Calu3 (cell line): ENCODE measurements around the gene BCAS3. TPM values are rescaled to one million over a fixed set of nuclear protein-coding genes. Genes with fewer than 3 reads are reported as not detected.

Source experiments
- BruUV-seq: library from RNA; stranded (reverse); fragments of 400-500 nt; replicated peaks from 2 replicates; lab custom pipeline; 2021; lab: Mats Ljungman, UMichigan
- CTCF ChIA-PET: fragments of 300-600 bp; sonication (Branson Sonifier 250); formaldehyde crosslinking; loops from one replicate; lab custom pipeline; 2022; ENCODE audit warnings: antibody characterized with exemption; lab: Charles Lee
- DNase-seq: peaks from one replicate; pipeline ENCODE4 v3.0.0; 2022
- H3K27ac Mint-ChIP-seq: one replicate; pipeline ENCODE4 v1.8.0; 2022; ENCODE audit warnings: mixed read lengths; ENCODE audit not compliant: unreplicated experiment
- H3K27me3 Mint-ChIP-seq: one replicate; pipeline ENCODE4 v1.8.0; 2022; ENCODE audit warnings: mixed read lengths; ENCODE audit not compliant: unreplicated experiment
- H3K36me3 Mint-ChIP-seq: one replicate; pipeline ENCODE4 v1.8.0; 2022; ENCODE audit warnings: mild to moderate bottlenecking, moderate library complexity, mixed read lengths; ENCODE audit not compliant: insufficient read depth, unreplicated experiment
- H3K4me1 Mint-ChIP-seq: one replicate; pipeline ENCODE4 v1.8.0; 2022; ENCODE audit warnings: mild to moderate bottlenecking, low read depth, mixed read lengths; ENCODE audit not compliant: unreplicated experiment
- H3K4me3 Mint-ChIP-seq: one replicate; pipeline ENCODE4 v1.8.0; 2022; ENCODE audit warnings: mild to moderate bottlenecking, low read depth, moderate library complexity, mixed read lengths; ENCODE audit not compliant: unreplicated experiment
- H3K9me3 Mint-ChIP-seq: one replicate; pipeline ENCODE4 v1.8.0; 2022; ENCODE audit warnings: low read depth, mixed read lengths; ENCODE audit not compliant: unreplicated experiment
- CTCF ChIP-seq: fragments of 200-600 bp; IDR thresholded peaks from one replicate; pipeline ENCODE4 v1.8.0; 2022; ENCODE audit warnings: antibody characterized with exemption; ENCODE audit not compliant: unreplicated experiment
- intact Hi-C: fragments of 100-400 bp; cut with micrococcal nuclease; formaldehyde crosslinking; loops from one replicate; pipeline ENCODE4 v1.10.0; 2022; ENCODE audit not compliant: unreplicated experiment
- total RNA-seq: library from RNA; stranded (reverse); gene quantifications from 2 replicates; pipeline ENCODE4 v1.2.3, GENCODE V29; 2022

The BCAS3 gene
- total RNA-seq, 1 experiment from 2014 or later, result 10.9 TPM

- Mint-ChIP-seq H3K4me1 (no peaks in the 10 kb centered on the region), H3K27me3 (peaks cover 31% of the 10 kb centered on the region), H3K4me3 (no peak overlapping the region), H3K9me3 (no peaks in the 10 kb centered on the region), H3K36me3 (peaks cover 6% of the 10 kb centered on the region), H3K27ac (no peak overlapping the region)
- DNase-seq, result no peak
- BruUV-seq, result no TSS peak
- CTCF ChIA-PET, result interaction anchor here (0.7 kb wide), 1 partner anchor 156 kb away, joined by 3 read pairs; no protein-coding TSS in a partner anchor
- intact Hi-C loops, result loop anchor here (5.0 to 10.0 kb wide), 2 partner anchors 393 to 670 kb away; no protein-coding TSS in a partner anchor
- TF ChIP-seq CTCF, result no peak
Observed at GRCh38 chr17:61394630-61395408, 717.2 kb downstream of the BCAS3 start.

- CTCF ChIA-PET, result no interaction called here
- no peaks in the 10 kb centered on the region for H3K4me1 Mint-ChIP-seq
- peaks cover 6% of the 10 kb centered on the region for H3K36me3 Mint-ChIP-seq
- no peaks in the 10 kb centered on the region for H3K9me3 Mint-ChIP-seq
- no TSS peak for BruUV-seq
- TF ChIP-seq CTCF, result no peak
- H3K4me3 Mint-ChIP-seq, result no peak overlapping the region
- DNase-seq, result no peak
- peaks cover 31% of the 10 kb centered on the region for H3K27me3 Mint-ChIP-seq
- intact Hi-C loops, result loop anchor here (10.0 kb wide), 1 partner anchor 671 kb away; no protein-coding TSS in a partner anchor
- H3K27ac Mint-ChIP-seq, result no peak overlapping the region
Observed at GRCh38 chr17:61395409-61395982, 717.8 kb downstream of the BCAS3 start.

- H3K4me3 Mint-ChIP-seq, result no peak overlapping the region
- no peaks in the 10 kb centered on the region for H3K4me1 Mint-ChIP-seq
- intact Hi-C loops, result loop anchor here (10.0 kb wide), 1 partner anchor 671 kb away; no protein-coding TSS in a partner anchor
- TF ChIP-seq CTCF, result no peak
- no peaks in the 10 kb centered on the region for H3K9me3 Mint-ChIP-seq
- H3K36me3 Mint-ChIP-seq, result peaks cover 6% of the 10 kb centered on the region
- CTCF ChIA-PET, result no interaction called here
- no peak for DNase-seq
- no peak overlapping the region for H3K27ac Mint-ChIP-seq
- H3K27me3 Mint-ChIP-seq, result peaks cover 35% of the 10 kb centered on the region
- no TSS peak for BruUV-seq
Observed at GRCh38 chr17:61395983-61396585, 718.4 kb downstream of the BCAS3 start.

GRCh38 chr17:61396586-61397085 lies 719.0 kb downstream of the BCAS3 start:
- intact Hi-C loops, result loop anchor here (10.0 kb wide), 1 partner anchor 672 kb away; no protein-coding TSS in a partner anchor
- Mint-ChIP-seq H3K36me3 (peaks cover 6% of the 10 kb centered on the region), H3K9me3 (no peaks in the 10 kb centered on the region), H3K4me1 (no peaks in the 10 kb centered on the region), H3K27me3 (peaks cover 40% of the 10 kb centered on the region), H3K27ac (no peak overlapping the region), H3K4me3 (no peak overlapping the region)
- DNase-seq, result no peak
- no TSS peak for BruUV-seq
- no peak for TF ChIP-seq CTCF
- CTCF ChIA-PET, result no interaction called here
